ENCODE results near the gene FRS2.
A peak's percentile ranks its signal among the peaks of the same experiment; 100 is the strongest.

FRS2 gene

GRCh38 chr12:69428351-69429073, 41.7 kb upstream of the FRS2 start:
- Histone ChIP-seq H3K27ac (no peak overlapping the region), H4K20me1 (ENCODE audit: insufficient read depth) (no peaks in the 10 kb centered on the region), H3K36me3 (ENCODE audit: insufficient read depth) (no peaks in the 10 kb centered on the region), H3K4me3 (IDR thresholded peaks at IDR 0.05; ENCODE audit: insufficient read depth, low read depth, low read length) (no peak overlapping the region), H3K79me2 (ENCODE audit: insufficient read depth, low read depth) (no peaks in the 10 kb centered on the region), H3K4me2 (no peak overlapping the region), H3K27me3 (ENCODE audit: insufficient read depth, low read depth) (no peaks in the 10 kb centered on the region), H3K4me1 (ENCODE audit: low read depth, poor library complexity, severe bottlenecking) (peaks cover 17% of the 10 kb centered on the region), H2AFZ (ENCODE audit: low read depth) (no peak overlapping the region), H3K9ac (no peak overlapping the region)
- TF ChIP-seq, protein P1, sequence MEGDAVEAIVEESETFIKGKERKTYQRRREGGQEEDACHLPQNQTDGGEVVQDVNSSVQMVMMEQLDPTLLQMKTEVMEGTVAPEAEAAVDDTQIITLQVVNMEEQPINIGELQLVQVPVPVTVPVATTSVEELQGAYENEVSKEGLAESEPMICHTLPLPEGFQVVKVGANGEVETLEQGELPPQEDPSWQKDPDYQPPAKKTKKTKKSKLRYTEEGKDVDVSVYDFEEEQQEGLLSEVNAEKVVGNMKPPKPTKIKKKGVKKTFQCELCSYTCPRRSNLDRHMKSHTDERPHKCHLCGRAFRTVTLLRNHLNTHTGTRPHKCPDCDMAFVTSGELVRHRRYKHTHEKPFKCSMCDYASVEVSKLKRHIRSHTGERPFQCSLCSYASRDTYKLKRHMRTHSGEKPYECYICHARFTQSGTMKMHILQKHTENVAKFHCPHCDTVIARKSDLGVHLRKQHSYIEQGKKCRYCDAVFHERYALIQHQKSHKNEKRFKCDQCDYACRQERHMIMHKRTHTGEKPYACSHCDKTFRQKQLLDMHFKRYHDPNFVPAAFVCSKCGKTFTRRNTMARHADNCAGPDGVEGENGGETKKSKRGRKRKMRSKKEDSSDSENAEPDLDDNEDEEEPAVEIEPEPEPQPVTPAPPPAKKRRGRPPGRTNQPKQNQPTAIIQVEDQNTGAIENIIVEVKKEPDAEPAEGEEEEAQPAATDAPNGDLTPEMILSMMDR (conservative IDR thresholded peaks at IDR 0.05; ENCODE audit: low read depth, low read length) = no peak

- peak overlapping the region; percentile 45 for H2AFZ ChIP-seq (ENCODE audit: low read depth)
- H3K9ac ChIP-seq = no peak overlapping the region
Measured at GRCh38 chr12:69430942-69431590, 39.1 kb upstream of the FRS2 start.

GRCh38 chr12:69431591-69432222, 38.5 kb upstream of the FRS2 start:
- Histone ChIP-seq H3K4me1 (ENCODE audit: low read depth, poor library complexity, severe bottlenecking) (peaks cover 17% of the 10 kb centered on the region), H3K4me2 (peak overlapping the region; percentile 30; the same call in 1 of the 2 replicates), H3K79me2 (ENCODE audit: insufficient read depth, low read depth) (no peaks in the 10 kb centered on the region), H4K20me1 (ENCODE audit: insufficient read depth) (no peaks in the 10 kb centered on the region), H3K4me3 (IDR thresholded peaks at IDR 0.05; ENCODE audit: insufficient read depth, low read depth, low read length) (no peak overlapping the region), H3K27me3 (ENCODE audit: insufficient read depth, low read depth) (no peaks in the 10 kb centered on the region), H3K27ac (no peak overlapping the region), H2AFZ (ENCODE audit: low read depth) (peak overlapping the region; percentile 45; the same call in 1 of the 2 replicates), H3K9ac (no peak overlapping the region), H3K36me3 (ENCODE audit: insufficient read depth) (no peaks in the 10 kb centered on the region)
- TF ChIP-seq, protein P1 (conservative IDR thresholded peaks at IDR 0.05; ENCODE audit: low read depth, low read length) = no peak

More at GRCh38 chr12:69430942-69431590, 39.1 kb upstream of the FRS2 start:
- Histone ChIP-seq H3K4me2 (peak overlapping the region; percentile 30), H4K20me1 (ENCODE audit: insufficient read depth) (no peaks in the 10 kb centered on the region), H3K36me3 (ENCODE audit: insufficient read depth) (no peaks in the 10 kb centered on the region), H3K4me3 (IDR thresholded peaks at IDR 0.05; ENCODE audit: insufficient read depth, low read depth, low read length) (no peak overlapping the region), H3K27me3 (ENCODE audit: insufficient read depth, low read depth) (no peaks in the 10 kb centered on the region), H3K27ac (no peak overlapping the region), H3K79me2 (ENCODE audit: insufficient read depth, low read depth) (no peaks in the 10 kb centered on the region), H3K4me1 (ENCODE audit: low read depth, poor library complexity, severe bottlenecking) (peaks cover 17% of the 10 kb centered on the region)
- TF ChIP-seq, protein P1 (conservative IDR thresholded peaks at IDR 0.05; ENCODE audit: low read depth, low read length) = no peak

DNA sequence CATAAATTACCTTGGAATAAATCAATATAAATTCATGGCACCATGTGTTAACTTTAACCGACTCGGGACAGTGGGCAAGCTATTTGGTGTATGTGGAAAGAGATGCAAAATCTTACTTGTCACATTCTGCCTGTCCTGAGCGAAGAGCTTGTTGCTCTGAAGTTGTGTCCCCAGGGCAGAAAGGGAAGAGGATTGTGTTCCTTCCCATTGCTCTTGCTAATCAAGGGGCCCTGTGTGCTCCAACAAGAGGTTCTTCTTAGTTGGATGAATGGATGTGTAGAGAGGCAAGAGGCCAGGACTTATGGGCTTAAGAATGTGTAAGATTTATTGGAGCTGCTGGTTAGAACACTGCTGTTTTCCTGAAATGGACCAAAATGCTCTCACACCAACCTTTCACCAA, 36.5 kb upstream of the FRS2 start:
- Histone ChIP-seq H3K4me1 (ENCODE audit: low read depth, poor library complexity, severe bottlenecking) (peaks cover 17% of the 10 kb centered on the region), H3K27me3 (ENCODE audit: insufficient read depth, low read depth) (no peaks in the 10 kb centered on the region), H3K79me2 (ENCODE audit: insufficient read depth, low read depth) (no peaks in the 10 kb centered on the region), H4K20me1 (ENCODE audit: insufficient read depth) (no peaks in the 10 kb centered on the region), H3K27ac (no peak overlapping the region), H2AFZ (ENCODE audit: low read depth) (no peak overlapping the region), H3K36me3 (ENCODE audit: insufficient read depth) (no peaks in the 10 kb centered on the region), H3K9ac (no peak overlapping the region), H3K4me3 (IDR thresholded peaks at IDR 0.05; ENCODE audit: insufficient read depth, low read depth, low read length) (no peak overlapping the region), H3K4me2 (no peak overlapping the region)
- TF ChIP-seq, protein P1 (conservative IDR thresholded peaks at IDR 0.05; ENCODE audit: low read depth, low read length) = no peak

Measured in KMS-11 (cell line).